Epithelial cell of esophagus (primary cell): Measurements from ENCODE around the gene ZNF524.
"Not testable (repeated sequence)": the region's sequence is repeated elsewhere in the genome, so short reads cannot be mapped to it uniquely, and the experiment has no call there.

Experiments
- DNase-seq: peaks from one replicate; pipeline ENCODE4 v3.0.0; 2010; ENCODE audit warnings: low read depth
- H3K4me3 ChIP-seq: 2 replicates; pipeline ENCODE4 v1.5.1; 2011; ENCODE audit warnings: mild to moderate bottlenecking, low read length, control low read depth
- TF ChIP-seq, protein P1 (sequence below): IDR thresholded peaks from 2 replicates; pipeline ENCODE4 v1.5.1; 2011; ENCODE audit warnings: low read depth, mild to moderate bottlenecking, low read length, control low read depth, inconsistent platforms; ENCODE audit not compliant: insufficient read depth; ENCODE audit errors: missing control alignments

Gene ZNF524

DNA sequence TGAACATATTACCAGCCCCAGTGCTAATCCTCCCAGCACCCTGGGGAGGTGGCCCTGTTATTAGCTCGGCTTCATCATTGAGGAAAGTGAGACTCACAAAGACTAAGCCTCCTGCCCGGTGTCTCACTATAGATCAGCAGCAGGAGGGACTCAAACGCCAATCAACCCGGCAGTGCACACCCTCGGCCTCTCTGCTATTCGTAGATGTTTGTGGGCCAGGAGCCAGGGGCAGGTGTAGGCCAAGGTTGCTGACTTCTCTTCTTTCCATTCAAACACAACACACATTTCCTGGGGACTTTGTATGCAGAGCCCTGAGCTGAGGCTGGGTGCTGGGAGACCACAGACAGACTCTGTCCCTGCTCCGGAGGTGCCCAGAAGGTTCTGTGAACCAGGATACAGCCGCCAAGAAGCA, 45.3 kb upstream of the ZNF524 start:
- TF ChIP-seq, protein P1, sequence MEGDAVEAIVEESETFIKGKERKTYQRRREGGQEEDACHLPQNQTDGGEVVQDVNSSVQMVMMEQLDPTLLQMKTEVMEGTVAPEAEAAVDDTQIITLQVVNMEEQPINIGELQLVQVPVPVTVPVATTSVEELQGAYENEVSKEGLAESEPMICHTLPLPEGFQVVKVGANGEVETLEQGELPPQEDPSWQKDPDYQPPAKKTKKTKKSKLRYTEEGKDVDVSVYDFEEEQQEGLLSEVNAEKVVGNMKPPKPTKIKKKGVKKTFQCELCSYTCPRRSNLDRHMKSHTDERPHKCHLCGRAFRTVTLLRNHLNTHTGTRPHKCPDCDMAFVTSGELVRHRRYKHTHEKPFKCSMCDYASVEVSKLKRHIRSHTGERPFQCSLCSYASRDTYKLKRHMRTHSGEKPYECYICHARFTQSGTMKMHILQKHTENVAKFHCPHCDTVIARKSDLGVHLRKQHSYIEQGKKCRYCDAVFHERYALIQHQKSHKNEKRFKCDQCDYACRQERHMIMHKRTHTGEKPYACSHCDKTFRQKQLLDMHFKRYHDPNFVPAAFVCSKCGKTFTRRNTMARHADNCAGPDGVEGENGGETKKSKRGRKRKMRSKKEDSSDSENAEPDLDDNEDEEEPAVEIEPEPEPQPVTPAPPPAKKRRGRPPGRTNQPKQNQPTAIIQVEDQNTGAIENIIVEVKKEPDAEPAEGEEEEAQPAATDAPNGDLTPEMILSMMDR, result no peak
- DNase-seq, result no peak
- no peak overlapping the region for H3K4me3 ChIP-seq

DNA sequence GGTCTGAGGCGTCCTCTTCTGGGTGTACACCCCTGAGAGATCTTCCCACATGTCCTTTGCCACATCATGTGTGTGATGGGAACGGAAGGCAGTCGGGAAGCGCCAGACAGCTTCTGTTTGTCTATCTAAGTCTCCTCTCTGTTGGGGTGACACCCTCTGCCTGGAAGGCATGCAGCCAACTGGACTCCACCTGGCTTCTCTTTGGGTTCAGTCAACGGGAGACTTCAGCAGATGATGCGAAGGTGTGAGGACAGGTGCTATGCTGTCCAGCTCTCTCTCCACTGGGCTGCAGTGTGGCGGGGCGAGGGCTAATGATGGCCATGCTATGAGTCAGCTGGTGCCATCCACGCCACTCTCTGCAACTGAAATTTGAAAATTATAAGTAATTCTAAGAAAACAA, 40.4 kb upstream of the ZNF524 start:
- H3K4me3 ChIP-seq, result no peak overlapping the region
- DNase-seq, result no peak
- TF ChIP-seq, protein P1, result no peak

DNA sequence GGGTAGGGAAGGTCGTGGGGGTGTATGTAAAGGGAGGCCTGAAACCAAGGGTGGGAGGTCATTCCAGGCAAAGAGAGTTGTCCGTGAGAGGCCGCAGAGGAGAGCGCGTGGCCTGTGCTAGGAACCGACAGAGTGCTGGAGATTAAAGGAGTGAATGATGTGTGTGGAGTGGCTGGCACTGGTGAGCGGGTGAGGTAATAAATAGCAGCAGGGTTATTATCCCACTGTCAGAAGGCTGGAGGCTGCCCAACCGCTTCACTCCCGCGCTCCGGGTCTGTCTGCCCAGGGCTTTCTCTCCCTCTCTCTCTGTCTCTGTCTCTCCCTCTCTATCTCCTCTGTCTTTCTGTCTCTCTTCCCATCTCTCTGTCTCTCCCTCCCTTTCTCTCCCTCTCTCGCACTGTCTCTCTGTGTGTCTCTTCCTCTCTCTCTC, 36.8 kb upstream of the ZNF524 start:
- DNase-seq, result no peak
- no peak overlapping the region for H3K4me3 ChIP-seq
- TF ChIP-seq, protein P1, result no peak

DNA sequence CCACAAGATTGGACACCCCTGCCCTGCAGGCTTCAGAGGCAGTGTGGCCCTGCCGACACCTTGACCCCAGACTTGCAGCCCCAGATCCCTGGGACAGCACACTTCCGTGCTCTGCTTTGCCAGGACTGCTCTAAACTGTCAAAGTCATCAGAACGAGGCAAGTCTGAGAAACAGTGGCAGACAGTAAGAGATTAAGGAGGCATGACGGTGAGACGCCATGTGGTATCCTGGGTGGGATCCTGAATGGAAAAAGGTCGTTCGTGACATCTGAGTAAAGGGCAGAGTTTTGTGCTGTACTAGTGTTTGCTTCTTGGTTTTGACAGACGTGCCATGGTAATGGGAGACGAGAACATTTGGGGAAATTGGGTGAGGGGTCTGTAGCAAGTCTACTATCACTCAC, 33.3 kb upstream of the ZNF524 start:
- no peak overlapping the region for H3K4me3 ChIP-seq
- TF ChIP-seq, protein P1, result no peak
- DNase-seq, result no peak

DNA sequence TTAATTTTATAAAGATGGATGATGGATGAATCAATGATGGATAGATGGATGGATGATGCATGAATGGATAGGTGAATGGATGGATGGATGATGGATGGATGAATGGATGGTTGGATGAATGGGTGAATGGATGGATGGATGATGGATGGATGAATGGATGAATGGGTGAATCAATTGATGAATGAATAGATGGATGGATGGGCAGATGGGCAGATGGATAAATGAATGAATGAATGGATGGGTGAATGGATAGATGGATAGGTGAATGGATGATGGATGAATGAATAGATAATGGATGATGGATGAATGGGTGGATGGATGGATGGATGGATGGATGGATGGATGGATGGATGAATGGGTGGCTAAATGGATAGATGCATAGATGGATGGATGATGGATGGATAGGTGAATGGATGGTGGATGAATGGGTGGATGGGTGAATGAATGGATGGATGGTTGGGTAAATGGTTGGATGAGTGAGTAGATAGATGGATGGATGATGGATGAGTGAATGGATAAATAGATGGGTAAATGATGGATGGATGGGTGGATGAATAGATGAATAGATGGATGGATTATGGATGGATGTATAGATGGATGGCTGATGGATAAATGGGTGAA, 32.3 kb upstream of the ZNF524 start:
- DNase-seq, result no peak
- TF ChIP-seq, protein P1, result no peak
- H3K4me3 ChIP-seq, result no peak overlapping the region

DNA sequence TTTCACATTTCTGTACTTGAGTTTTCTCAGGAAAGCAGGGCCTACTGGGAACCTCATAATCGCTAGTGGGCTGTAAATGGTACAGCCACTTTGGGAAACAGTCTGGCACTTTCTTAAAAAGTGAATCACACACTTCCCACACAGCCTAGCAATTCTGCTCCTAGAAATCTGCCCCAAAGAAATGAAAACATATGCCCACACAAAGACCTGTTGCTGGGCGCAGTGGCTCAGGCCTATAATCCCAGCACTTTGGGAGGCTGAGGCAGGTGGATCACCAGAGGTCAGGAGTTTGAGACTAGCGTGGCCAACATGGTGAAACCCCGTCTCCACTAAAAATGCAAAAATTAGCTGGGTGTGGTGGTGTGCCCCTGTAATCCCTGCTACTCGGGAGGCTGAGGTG, 30.6 kb upstream of the ZNF524 start:
- H3K4me3 ChIP-seq, DNase-seq: not testable (repeated sequence)

DNA sequence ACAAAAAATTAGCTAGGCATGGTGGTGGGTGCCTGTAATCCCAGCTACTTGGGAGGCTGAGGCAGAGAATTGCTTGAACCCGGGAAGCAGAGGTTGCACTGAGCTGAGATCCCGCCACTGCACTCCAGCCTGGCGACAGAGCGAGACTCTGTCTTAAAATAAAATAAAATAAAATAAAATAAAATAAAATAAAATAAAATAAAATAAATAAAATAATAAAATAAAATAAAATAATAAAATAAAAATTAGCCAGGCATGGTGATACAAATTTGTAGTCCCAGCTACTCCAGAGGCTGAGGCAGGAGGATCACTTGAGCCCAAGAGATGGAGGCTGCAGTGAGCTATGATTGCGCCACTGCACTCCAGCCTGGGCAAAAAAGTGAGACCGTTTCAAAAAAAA, 26.2 kb upstream of the ZNF524 start:
- DNase-seq, H3K4me3 ChIP-seq: not testable (repeated sequence)

DNA sequence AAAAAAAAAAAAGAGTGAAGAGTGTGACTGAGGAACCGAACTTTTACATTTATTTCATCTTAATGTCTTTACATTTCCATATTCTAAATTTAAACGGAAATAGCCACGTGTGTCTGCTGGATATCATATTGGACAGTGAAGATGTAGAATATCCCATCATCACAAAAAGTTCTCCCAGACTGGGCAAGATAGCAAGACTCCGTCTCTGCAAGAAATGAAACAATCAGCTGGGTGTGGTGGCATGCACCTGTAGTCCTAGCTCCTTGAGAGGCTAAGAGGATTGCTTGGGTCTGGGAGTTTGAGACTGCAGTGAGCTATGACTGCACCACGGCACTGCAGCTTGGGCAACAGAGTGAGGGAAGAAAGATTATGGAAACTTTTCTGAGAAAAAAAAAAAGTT, 23.3 kb upstream of the ZNF524 start:
- TF ChIP-seq, protein P1, result no peak
- no peak for DNase-seq
- no peak overlapping the region for H3K4me3 ChIP-seq
